Gastrocnemius medialis (tissue), 4 donors: ENCODE results near the gene BRD8.

Experiments
- POLR2A ChIP-seq, 2 donors: fragments of 450-650 bp; IDR thresholded peaks; one replicate each; pipeline ENCODE4 v1.6.1; 2017; ENCODE audit warnings: antibody characterized with exemption in 2 of 2, mild to moderate bottlenecking in 2 of 2, moderate library complexity in 2 of 2
- TF ChIP-seq, protein P1 (sequence below), 5 experiments: fragments of 450-650 bp in 3 of 5; fragments of 200-600 bp in 2 of 5; sonication (generic) in 2 of 5; IDR thresholded peaks in 4 of 5; conservative IDR thresholded peaks in 1 of 5; 1 replicate in 4 of 5; 2 replicates in 1 of 5; pipeline ENCODE4 v1.5.1; 2016 to 2019; ENCODE audit warnings: antibody characterized with exemption in 5 of 5, mild to moderate bottlenecking in 3 of 5, moderate library complexity in 3 of 5

DNA sequence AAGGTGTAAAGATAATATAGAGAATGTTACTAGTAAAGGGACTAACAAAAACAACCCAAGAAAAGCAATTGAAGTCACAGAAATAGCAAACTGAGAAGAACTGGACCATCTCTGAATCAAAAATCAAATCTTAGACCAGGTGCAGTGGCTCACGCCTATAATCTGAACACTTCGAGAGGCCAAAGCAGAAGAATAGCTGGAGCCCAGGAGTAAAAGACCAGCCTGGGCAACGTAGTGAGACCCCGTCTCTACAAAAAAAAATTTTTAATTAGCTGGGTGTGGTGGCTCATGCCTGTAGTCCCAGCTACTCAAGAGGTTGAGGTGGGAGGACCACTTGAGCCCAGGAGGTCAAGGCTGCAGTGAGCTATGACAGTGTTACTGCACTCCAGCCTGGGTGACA, 67.2 kb downstream of the BRD8 start:
- TF ChIP-seq, protein P1, sequence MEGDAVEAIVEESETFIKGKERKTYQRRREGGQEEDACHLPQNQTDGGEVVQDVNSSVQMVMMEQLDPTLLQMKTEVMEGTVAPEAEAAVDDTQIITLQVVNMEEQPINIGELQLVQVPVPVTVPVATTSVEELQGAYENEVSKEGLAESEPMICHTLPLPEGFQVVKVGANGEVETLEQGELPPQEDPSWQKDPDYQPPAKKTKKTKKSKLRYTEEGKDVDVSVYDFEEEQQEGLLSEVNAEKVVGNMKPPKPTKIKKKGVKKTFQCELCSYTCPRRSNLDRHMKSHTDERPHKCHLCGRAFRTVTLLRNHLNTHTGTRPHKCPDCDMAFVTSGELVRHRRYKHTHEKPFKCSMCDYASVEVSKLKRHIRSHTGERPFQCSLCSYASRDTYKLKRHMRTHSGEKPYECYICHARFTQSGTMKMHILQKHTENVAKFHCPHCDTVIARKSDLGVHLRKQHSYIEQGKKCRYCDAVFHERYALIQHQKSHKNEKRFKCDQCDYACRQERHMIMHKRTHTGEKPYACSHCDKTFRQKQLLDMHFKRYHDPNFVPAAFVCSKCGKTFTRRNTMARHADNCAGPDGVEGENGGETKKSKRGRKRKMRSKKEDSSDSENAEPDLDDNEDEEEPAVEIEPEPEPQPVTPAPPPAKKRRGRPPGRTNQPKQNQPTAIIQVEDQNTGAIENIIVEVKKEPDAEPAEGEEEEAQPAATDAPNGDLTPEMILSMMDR (IDR thresholded peaks at IDR 0.05 in 4 of 5, conservative IDR thresholded peaks at IDR 0.05 in 1 of 5), result no peak
- TF ChIP-seq POLR2A (IDR thresholded peaks at IDR 0.05), result no peak
